Ascending aorta (tissue), 2 donors: ENCODE data around the gene LSM3. TPM values are rescaled to one million over a fixed set of nuclear protein-coding genes. Genes with fewer than 3 reads are reported as not detected.
A peak's percentile ranks its signal among the peaks of the same experiment; 100 is the strongest.
"Not testable (repeated sequence)": the region's sequence is repeated elsewhere in the genome, so short reads cannot be mapped to it uniquely, and the experiment has no call there.

Source experiments
- DNase-seq, 2 donors: peaks; one replicate each; pipeline ENCODE4 v3.0.0-alpha.2; 2019; ENCODE audit warnings: low spot score in 2 of 2
- H3K27ac ChIP-seq, 2 donors: fragments of 200-600 bp; sonication (generic); one replicate each; pipeline ENCODE4 v1.5.1; 2016 to 2017; ENCODE audit warnings: mild to moderate bottlenecking in 1 of 2
- H3K27me3 ChIP-seq: fragments of 200-600 bp; sonication (generic); one replicate; pipeline ENCODE4 v1.5.1; 2017
- H3K36me3 ChIP-seq, 2 donors: fragments of 200-600 bp; sonication (generic); one replicate each; pipeline ENCODE4 v1.5.1; 2016
- H3K4me1 ChIP-seq, 2 donors: fragments of 200-600 bp; sonication (generic); one replicate each; pipeline ENCODE4 v1.5.1; 2016 to 2017; ENCODE audit warnings: mild to moderate bottlenecking in 1 of 2
- H3K4me3 ChIP-seq, 2 donors: fragments of 200-600 bp; sonication (generic); one replicate each; pipeline ENCODE4 v1.5.1; 2016 to 2017; ENCODE audit warnings: mild to moderate bottlenecking in 1 of 2
- H3K9me3 ChIP-seq, 2 donors: fragments of 200-600 bp; sonication (generic); one replicate each; pipeline ENCODE4 v1.5.1; 2016
- CTCF ChIP-seq, 3 experiments: fragments of 200-600 bp in 2 of 3; fragments of 450-650 bp in 1 of 3; sonication (generic) in 2 of 3; IDR thresholded peaks; one replicate each; pipeline ENCODE4 v1.5.1; 2016 to 2019; ENCODE audit warnings: antibody characterized with exemption in 3 of 3, mild to moderate bottlenecking in 1 of 3, moderate library complexity in 1 of 3
- intact Hi-C: fragments of 100-400 bp; cut with DNase I; formaldehyde crosslinking; loops from one replicate; pipeline ENCODE4 v1.15.1; 2023
- total RNA-seq: library from RNA; depleted of rRNA; stranded (reverse); fragments of >200 nt; gene quantifications from one replicate; pipeline ENCODE4 v1.1.0, GENCODE V29; 2016

LSM3 gene
- total RNA-seq, 1 donor from 2014 or later, result 3.9 TPM

GRCh38 chr3:14227856-14228255 is 49.2 kb downstream of the LSM3 start:
- no peaks in the 10 kb centered on the region for H3K27me3 ChIP-seq
- no peak for DNase-seq
- H3K4me1 ChIP-seq, result no peaks in the 10 kb centered on the region
- H3K4me3 ChIP-seq, result no peak overlapping the region
- no peak for TF ChIP-seq CTCF (IDR thresholded peaks at IDR 0.05)
- no peak overlapping the region for H3K27ac ChIP-seq
- intact Hi-C loops, result no loop called here
- no peaks in the 10 kb centered on the region for H3K9me3 ChIP-seq
- no peaks in the 10 kb centered on the region for H3K36me3 ChIP-seq

GRCh38 chr3:14228681-14229470 is 50.3 kb downstream of the LSM3 start:
- Histone ChIP-seq H3K27me3 (no peaks in the 10 kb centered on the region), H3K36me3 (no peaks in the 10 kb centered on the region), H3K9me3 (no peaks in the 10 kb centered on the region), H3K27ac (no peak overlapping the region), H3K4me1 (no peaks in the 10 kb centered on the region), H3K4me3 (no peak overlapping the region)
- peak in 1 of 2 donors; percentile 11 for DNase-seq
- no peak for TF ChIP-seq CTCF (IDR thresholded peaks at IDR 0.05)
- intact Hi-C loops, result no loop called here

- DNase-seq, result peak in 1 of 2 donors; percentile 21
- H3K36me3 ChIP-seq, intact Hi-C loops, H3K27me3 ChIP-seq, H3K27ac ChIP-seq, H3K4me3 ChIP-seq, H3K4me1 ChIP-seq, H3K9me3 ChIP-seq: not testable (repeated sequence)
Observed at GRCh38 chr3:14229695-14230094, 51.1 kb downstream of the LSM3 start.

GRCh38 chr3:14230729-14231128 is 52.1 kb downstream of the LSM3 start:
- intact Hi-C loops, result no loop called here
- H3K4me1 ChIP-seq, result no peaks in the 10 kb centered on the region
- H3K36me3 ChIP-seq, result no peaks in the 10 kb centered on the region
- peak in 1 of 2 donors; percentile 53 for DNase-seq
- H3K27me3 ChIP-seq, result no peaks in the 10 kb centered on the region
- no peak for TF ChIP-seq CTCF (IDR thresholded peaks at IDR 0.05)
- no peaks in the 10 kb centered on the region for H3K9me3 ChIP-seq
- H3K27ac ChIP-seq, result no peak overlapping the region
- H3K4me3 ChIP-seq, result no peak overlapping the region

GRCh38 chr3:14231145-14231990 is 52.8 kb downstream of the LSM3 start:
- Histone ChIP-seq H3K27me3 (no peaks in the 10 kb centered on the region), H3K9me3 (no peaks in the 10 kb centered on the region), H3K4me1 (no peaks in the 10 kb centered on the region), H3K4me3 (no peak overlapping the region), H3K36me3 (no peaks in the 10 kb centered on the region), H3K27ac (no peak overlapping the region)
- intact Hi-C loops, result no loop called here
- no peak for TF ChIP-seq CTCF (IDR thresholded peaks at IDR 0.05)
- DNase-seq, result peak in 1 of 2 donors; percentile 16

- TF ChIP-seq CTCF (IDR thresholded peaks at IDR 0.05), result no peak
- no peak overlapping the region for H3K4me3 ChIP-seq
- no peaks in the 10 kb centered on the region for H3K36me3 ChIP-seq
- peak in 1 of 2 donors; percentile 2 for DNase-seq
- no peaks in the 10 kb centered on the region for H3K9me3 ChIP-seq
- H3K27me3 ChIP-seq, result no peaks in the 10 kb centered on the region
- intact Hi-C loops, result no loop called here
- no peak overlapping the region for H3K27ac ChIP-seq
- H3K4me1 ChIP-seq, result no peaks in the 10 kb centered on the region
Observed at GRCh38 chr3:14231998-14232501, 53.4 kb downstream of the LSM3 start.
